ENCODE results near the gene ENKD1.

ENKD1 gene

GRCh38 chr16:67632415-67633172, 34.0 kb downstream of the ENKD1 start:
- H3K36me3 Mint-ChIP-seq (ENCODE audit: low read depth): peaks cover 59% of the 10 kb centered on the region

GRCh38 chr16:67628216-67628615, 38.3 kb downstream of the ENKD1 start:
- Mint-ChIP-seq H3K4me3 (no peak overlapping the region), H3K4me1 (ENCODE audit: low read depth) (no peaks in the 10 kb centered on the region), H3K9me3 (no peaks in the 10 kb centered on the region), H3K36me3 (ENCODE audit: low read depth) (peaks cover 61% of the 10 kb centered on the region), H3K27me3 (no peaks in the 10 kb centered on the region), H3K27ac (no peak overlapping the region)

More at GRCh38 chr16:67632415-67633172, 34.0 kb downstream of the ENKD1 start:
- Mint-ChIP-seq H3K4me3 (no peak overlapping the region), H3K27me3 (no peaks in the 10 kb centered on the region), H3K27ac (no peak overlapping the region), H3K4me1 (ENCODE audit: low read depth) (no peaks in the 10 kb centered on the region), H3K9me3 (no peaks in the 10 kb centered on the region)

- Mint-ChIP-seq H3K27me3 (no peaks in the 10 kb centered on the region), H3K4me1 (ENCODE audit: low read depth) (no peaks in the 10 kb centered on the region), H3K4me3 (no peak overlapping the region), H3K36me3 (ENCODE audit: low read depth) (peaks cover 44% of the 10 kb centered on the region), H3K9me3 (no peaks in the 10 kb centered on the region), H3K27ac (no peak overlapping the region)
Observed at GRCh38 chr16:67613808-67614207, 52.7 kb downstream of the ENKD1 start.
